RWPE1 (cell line): ENCODE data around the gene FBXO17.
"Not testable (repeated sequence)": the region's sequence is repeated elsewhere in the genome, so short reads cannot be mapped to it uniquely, and the experiment has no call there.

Experiments
- CTCF ChIA-PET: fragments of 350-600 bp; sonication (Branson Sonifier 250); formaldehyde crosslinking; extraction: SDS; loops from one replicate; lab custom pipeline; 2021; lab: Yijun Ruan, JAX
- POLR2A ChIA-PET: fragments of 400-600 bp; formaldehyde crosslinking; extraction: SDS; loops from one replicate; lab custom pipeline; 2020; ENCODE audit warnings: antibody characterized with exemption; ENCODE audit not compliant: low non-redundant PET; lab: Yijun Ruan, JAX
- DNase-seq: peaks from one replicate; pipeline ENCODE4 v3.0.0; 2012; ENCODE audit warnings: low spot score
- H3K27ac ChIP-seq: fragments of 450-650 bp; 2 replicates; pipeline ENCODE4 v1.5.1; 2017
- TF ChIP-seq, protein P1 (sequence below): fragments of 450-650 bp; conservative IDR thresholded peaks from 2 replicates; pipeline ENCODE4 v1.5.1; 2017; ENCODE audit warnings: low read depth, mild to moderate bottlenecking

FBXO17 gene

GRCh38 chr19:38946229-38947010 lies 29.1 kb downstream of the FBXO17 start:
- TF ChIP-seq, protein P1, sequence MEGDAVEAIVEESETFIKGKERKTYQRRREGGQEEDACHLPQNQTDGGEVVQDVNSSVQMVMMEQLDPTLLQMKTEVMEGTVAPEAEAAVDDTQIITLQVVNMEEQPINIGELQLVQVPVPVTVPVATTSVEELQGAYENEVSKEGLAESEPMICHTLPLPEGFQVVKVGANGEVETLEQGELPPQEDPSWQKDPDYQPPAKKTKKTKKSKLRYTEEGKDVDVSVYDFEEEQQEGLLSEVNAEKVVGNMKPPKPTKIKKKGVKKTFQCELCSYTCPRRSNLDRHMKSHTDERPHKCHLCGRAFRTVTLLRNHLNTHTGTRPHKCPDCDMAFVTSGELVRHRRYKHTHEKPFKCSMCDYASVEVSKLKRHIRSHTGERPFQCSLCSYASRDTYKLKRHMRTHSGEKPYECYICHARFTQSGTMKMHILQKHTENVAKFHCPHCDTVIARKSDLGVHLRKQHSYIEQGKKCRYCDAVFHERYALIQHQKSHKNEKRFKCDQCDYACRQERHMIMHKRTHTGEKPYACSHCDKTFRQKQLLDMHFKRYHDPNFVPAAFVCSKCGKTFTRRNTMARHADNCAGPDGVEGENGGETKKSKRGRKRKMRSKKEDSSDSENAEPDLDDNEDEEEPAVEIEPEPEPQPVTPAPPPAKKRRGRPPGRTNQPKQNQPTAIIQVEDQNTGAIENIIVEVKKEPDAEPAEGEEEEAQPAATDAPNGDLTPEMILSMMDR = no peak
- DNase-seq = no peak
- CTCF ChIA-PET = interaction anchor here (0.6 to 0.7 kb wide), 2 partner anchors 198 to 327 kb away, joined by 3 read pairs; partner anchors contain the start of gene EIF3K
- H3K27ac ChIP-seq = peak overlapping the region; percentile 22; the same call in 1 of the 2 replicates
- POLR2A ChIA-PET = interaction anchor here (0.5 kb wide), 1 partner anchor 216 kb away, joined by 4 read pairs; no protein-coding TSS in a partner anchor

DNA sequence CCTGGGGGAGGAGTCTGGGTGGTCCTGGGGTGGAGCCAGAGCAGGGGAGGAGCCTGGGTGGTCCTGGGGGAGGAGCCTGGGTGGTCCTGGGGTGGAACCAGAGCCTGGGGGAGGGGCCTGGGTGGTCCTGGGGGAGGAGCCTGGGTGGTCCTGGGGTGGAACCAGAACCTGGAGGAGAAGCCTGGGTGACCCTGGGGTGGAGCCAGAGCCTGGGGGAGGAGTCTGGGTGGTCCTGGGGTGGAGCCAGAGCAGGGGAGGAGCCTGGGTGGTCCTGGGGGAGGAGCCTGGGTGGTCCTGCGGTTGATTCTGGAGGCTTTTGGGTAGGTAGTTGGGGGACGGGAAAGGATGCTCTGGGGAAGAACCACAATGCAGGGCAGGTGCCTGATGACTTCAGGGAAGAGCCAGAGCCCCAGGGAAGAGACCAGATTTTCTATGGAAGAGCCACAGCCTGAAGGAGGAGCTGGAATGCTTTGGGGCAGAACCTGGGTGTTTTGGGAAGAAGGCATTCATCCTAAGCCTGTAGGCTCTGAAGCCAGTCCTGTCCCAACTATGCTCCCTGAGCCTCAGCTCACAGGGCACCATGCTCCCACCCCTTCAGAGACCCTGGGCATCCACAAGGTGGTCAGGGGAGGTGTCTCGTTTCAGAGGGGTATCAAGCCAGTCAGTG lies 29.8 kb downstream of the FBXO17 start:
- TF ChIP-seq, protein P1 = no peak
- ChIA-PET POLR2A (interaction anchor here (0.5 kb wide), 1 partner anchor 215 kb away, joined by 4 read pairs; no protein-coding TSS in a partner anchor), CTCF (interaction anchor here (0.6 kb wide), 2 partner anchors 197 to 279 kb away, joined by 3 read pairs; no protein-coding TSS in a partner anchor)
- no peak for DNase-seq
- peak overlapping the region; percentile 22; the same call in 1 of the 2 replicates for H3K27ac ChIP-seq

- H3K27ac ChIP-seq = no peak overlapping the region
- no peak for DNase-seq
- CTCF ChIA-PET = interaction anchor here (0.7 kb wide), 1 partner anchor 182 kb away, joined by 3 read pairs; no protein-coding TSS in a partner anchor
- TF ChIP-seq, protein P1 = no peak
- POLR2A ChIA-PET = no interaction called here
These were observed 30.5 kb downstream of the FBXO17 start for GRCh38 chr19:38944981-38945506.

DNA sequence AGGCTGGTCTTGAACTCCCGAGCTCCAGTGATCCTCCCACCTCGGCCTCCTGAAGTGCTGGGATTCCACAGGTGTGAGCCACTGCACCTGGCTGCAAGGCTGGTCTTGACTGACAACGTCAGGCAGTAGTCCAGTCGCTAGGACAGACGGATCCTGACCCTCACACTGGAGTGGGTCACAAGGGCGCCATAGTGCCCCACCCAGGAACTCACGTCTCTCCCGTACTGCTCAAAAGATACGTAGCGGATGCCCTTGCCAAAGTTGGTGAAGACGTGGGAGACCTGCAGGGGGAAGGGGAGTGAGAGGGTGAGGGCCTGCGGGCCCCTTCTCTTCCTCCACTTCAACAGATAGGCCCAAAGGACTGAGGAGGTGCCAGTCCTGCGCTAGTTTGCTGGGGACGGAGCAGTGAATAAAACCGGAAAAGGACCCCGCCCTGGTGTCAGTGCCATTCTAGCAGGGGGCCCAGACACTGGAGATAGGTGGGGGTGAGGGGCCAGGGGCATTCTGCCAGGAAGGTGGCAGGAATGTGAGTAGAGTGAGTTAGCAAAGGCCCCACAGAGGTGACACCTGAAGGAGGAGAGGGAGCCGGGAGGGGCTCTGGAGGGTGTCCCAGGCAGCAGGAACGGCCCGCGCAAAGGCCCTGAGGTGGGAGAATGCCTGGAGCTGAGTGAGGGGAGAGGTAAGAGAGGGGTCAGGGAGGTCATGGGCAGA lies 32.9 kb downstream of the FBXO17 start:
- no peak for DNase-seq
- ChIA-PET POLR2A (no interaction called here), CTCF (interaction anchor here (0.6 kb wide), 1 partner anchor 20 kb away, joined by 11 read pairs; no protein-coding TSS in a partner anchor)
- TF ChIP-seq, protein P1 = no peak
- no peak overlapping the region for H3K27ac ChIP-seq

DNA sequence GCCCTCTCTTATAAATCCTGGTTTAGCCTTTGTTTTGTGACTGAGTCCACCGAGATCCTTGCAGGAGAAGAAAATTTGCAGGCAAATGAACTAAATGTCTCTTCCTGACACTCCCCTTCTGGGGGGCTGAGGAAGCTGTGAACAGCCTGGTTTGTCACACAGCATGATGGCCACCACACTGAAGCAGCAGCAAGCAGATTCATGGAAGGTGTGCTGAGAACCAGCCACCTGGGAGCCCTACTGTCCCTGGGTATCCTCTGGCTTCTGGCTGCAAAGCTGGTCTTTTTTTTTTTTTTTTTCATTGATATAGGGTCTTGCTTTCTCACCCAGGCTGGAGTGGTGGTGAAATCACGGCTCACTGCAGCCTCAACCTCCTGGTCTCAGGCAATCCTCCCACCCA lies 33.6 kb downstream of the FBXO17 start:
- no peak overlapping the region for H3K27ac ChIP-seq
- POLR2A ChIA-PET = no interaction called here
- TF ChIP-seq, protein P1 = no peak
- no peak for DNase-seq
- CTCF ChIA-PET = interaction anchor here (0.6 kb wide), 1 partner anchor 20 kb away, joined by 11 read pairs; no protein-coding TSS in a partner anchor

DNA sequence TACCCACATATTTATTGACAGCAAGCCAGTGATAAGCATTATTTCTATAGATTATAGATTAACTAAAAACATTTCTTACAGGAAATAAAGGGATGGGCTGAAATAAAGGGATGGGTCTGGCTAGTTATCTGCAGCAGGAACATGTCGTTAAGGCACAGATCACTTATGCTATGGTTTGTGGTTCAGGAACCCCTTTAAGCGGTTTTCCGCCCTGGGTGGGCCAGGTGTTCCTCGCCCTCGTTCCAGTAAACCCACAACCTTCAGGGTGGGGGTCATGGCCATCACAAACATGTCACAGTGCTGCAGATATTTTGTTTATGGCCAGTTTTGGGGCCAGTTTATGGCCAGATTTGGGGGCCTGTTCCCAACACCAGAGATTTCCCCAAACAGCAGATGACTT lies 34.1 kb downstream of the FBXO17 start:
- POLR2A ChIA-PET, DNase-seq, H3K27ac ChIP-seq, CTCF ChIA-PET: not testable (repeated sequence)
